ENCODE results near the gene CCNG2. TPM values are rescaled to one million over a fixed set of nuclear protein-coding genes. Genes with fewer than 3 reads are reported as not detected.

The CCNG2 gene
- total RNA-seq: 15.3 and 21.8 TPM in 2 replicates

DNA sequence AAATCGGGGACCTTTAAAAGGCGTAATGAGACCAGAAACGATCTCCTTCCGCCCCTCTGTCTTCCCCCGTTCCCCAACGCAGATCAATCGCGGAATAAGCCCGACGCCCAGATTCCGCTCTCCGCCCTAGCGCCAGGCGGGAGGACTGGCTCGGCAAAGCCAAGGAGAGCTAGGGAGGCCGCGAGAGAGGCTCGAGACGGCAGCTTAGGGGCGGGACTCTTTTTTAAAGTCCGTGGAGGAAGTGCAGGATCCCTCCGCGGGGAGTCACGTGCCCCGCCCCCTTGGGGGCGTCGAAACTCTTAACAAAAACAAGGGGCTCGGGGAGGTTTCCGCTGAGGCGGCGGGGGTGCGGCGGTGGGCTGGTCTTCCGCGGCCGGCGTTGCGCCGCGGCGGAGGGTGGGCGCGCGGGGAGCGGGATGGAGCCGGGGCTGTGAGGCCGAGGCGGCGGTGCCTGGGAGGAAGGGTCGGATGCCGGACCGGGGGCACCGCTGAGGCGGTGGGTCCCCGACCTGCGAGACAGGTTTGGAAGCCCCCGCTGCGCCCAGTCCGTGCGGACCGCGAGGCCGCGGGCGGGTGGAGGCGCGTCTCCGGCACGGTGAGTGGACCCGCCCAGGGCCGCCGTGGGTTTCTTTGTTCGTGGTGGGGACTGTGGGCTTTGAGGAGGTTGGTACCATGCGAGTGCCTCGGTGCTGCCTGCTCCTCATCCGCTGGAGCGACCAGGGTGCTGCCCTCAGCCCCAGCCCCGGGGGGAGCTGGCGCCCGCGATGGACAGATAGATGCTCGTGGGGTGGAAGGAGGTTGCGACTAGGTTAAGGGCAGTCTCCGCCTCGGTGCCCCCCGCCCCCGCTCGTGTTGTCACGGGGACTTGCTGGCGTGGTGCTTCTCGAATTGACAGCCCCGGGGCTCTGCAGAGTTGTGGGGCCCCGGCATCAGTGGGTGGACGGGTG, at the start of gene CCNG2:
CCNG2 (plus strand) TSS at position 296 of the 947 bp plus-strand sequence. CDS start 1,326 bp downstream, outside the sequence.

Other genes with a start within 250 kb of the CCNG2 start
- 326 and 369 TPM in 2 replicates for gene SEPTIN11, start 207.5 kb upstream of the CCNG2 start, total RNA-seq
- gene CCNI, start 81.2 kb upstream of the CCNG2 start, total RNA-seq: 96.3 and 185 TPM in 2 replicates

All from bronchial smooth muscle cell (primary cell).